ENCODE measurements around the gene ZSWIM6.
A peak's percentile ranks its signal among the peaks of the same experiment; 100 is the strongest.
"Not testable (repeated sequence)": the region's sequence is repeated elsewhere in the genome, so short reads cannot be mapped to it uniquely, and the experiment has no call there.

The ZSWIM6 gene

DNA sequence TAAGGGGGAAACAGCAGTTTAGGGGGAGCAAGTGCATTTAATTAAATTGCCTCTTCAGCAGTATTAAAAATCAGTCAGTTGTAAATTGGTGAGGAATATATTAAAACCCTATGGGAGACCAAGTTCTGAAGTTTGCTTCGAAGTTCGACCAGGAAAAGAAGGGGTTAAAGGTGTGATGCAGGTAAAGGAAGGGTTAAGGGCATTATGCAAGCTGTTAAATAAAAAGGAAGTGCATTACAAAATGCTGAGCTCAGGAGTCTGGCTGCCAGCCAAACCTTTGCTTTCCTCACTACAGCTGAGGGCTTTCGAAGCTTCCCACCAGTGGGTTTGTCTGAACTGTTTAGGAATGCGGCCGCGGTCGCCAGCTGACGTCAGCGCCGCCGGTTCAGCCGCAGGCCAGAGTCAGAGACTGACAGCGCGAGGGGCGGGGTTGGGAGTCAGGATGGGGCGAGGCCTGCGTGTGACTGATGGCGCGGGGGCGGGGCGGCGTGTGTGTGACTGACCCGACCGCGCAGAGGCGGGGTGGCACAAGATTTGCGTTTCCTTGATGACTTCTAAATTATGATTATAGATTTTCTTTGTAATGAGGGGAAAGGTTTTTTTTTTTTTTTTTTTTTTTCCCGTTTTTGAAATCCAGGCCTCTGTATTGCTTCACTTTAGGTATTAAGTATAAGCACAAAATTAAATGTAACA, 76.6 kb downstream of the ZSWIM6 start:
- DNase-seq: peak; percentile 81 to 93 (median 90)

DNA sequence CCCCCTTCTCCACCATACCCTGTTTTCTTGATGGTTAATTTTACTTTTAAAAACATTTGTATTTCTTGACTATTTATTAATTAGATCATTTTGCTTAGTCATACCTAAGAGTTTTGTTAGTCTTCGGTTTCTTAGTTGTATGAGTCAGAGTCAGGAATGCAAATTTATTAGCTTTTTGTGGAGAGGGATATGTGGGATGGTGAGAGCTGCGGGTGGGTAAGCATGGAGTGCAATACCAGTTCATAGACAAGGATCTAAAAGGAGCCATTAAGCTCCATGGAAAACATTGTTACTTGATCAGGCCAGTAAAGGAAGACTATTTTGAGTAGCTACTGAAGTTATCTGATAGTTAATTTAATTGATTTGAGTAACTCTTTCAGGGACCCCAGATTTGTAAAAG, 77.5 kb downstream of the ZSWIM6 start:
- DNase-seq: no peak

DNA sequence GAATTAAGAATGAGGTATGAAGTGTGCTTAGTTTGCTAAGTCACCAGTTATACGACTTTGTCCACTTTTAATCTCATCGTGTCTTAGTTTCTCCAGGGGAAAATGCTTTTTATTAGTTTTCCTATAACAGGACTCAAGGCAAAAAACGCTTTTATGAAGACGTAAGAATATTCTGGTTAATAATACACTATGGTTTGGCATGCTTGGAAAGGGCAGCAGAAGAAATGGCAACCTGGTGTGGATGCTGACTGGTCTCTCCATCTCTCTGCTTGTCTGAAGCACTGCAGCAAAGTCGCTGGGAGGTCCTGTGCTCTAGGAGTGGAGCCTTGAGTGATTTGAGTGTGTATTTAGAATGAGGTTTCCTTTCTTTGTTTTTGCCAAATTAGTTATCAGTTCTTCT, 78.8 kb downstream of the ZSWIM6 start:
- DNase-seq: no peak

GRCh38 chr5:61412361-61412760, 80.3 kb downstream of the ZSWIM6 start:
- no peak for DNase-seq

DNA sequence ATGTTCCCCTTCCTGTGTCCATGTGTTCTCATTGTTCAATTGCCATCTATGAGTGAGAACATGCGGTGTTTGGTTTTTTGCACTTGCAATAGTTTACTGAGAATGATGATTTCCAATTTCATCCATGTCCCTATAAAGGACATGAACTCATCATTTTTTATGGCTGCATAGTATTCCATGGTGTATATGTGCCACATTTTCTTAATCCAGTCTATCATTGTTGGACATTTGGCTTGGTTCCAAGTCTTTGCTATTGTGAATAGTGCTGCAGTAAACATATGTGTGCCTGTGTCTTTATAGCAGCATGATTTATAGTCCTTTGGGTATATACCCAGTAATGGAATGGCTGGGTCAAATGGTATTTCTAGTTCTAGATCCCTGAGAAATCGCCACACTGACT, 81.1 kb downstream of the ZSWIM6 start:
- not testable (repeated sequence) for DNase-seq

GRCh38 chr5:61414806-61415205, 82.7 kb downstream of the ZSWIM6 start:
- DNase-seq: no peak

- no peak for DNase-seq
Observed at GRCh38 chr5:61416010-61416409, 84.0 kb downstream of the ZSWIM6 start.

GRCh38 chr5:61416420-61416819, 84.4 kb downstream of the ZSWIM6 start:
- no peak for DNase-seq

GRCh38 chr5:61417340-61417739, 85.3 kb downstream of the ZSWIM6 start:
- no peak for DNase-seq

- no peak for DNase-seq
Observed at GRCh38 chr5:61417851-61418250, 85.8 kb downstream of the ZSWIM6 start.

DNA sequence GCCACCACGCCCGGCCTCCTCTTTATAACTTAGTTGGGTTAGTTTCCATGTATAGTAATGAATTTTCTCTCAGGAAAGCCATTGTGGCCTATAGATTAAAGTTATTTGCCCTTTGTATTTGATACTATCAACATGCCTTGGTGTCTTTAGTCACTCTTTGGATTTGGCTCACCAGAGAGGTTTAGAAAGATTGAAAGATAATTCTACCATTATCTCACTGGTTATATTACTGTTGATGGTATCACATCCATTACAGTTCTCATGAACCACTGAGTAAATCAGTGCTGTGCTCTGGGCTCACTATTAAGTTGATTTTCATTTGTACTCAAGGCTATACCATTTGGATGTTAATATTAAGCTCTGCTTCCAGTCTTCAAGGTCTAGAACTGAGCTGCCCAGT, 87.0 kb downstream of the ZSWIM6 start:
- no peak for DNase-seq

DNA sequence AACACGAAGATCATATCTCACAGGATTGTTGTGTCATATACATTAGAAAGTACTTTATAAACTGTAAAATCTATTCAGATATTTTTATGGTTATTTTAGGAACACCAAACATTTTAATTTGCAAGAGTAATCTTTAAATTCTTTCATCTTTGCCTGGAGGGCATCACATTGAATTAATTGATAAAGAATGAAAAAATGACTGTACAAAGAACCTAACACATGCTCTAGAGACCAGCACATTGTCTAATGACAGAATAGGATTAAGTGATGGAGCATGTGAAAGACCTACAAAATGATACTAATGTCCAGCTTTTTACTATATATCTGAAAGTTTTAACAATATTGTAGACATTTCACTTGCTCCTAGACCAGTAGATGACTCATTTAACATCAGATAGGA, 88.0 kb downstream of the ZSWIM6 start:
- DNase-seq: no peak

GRCh38 chr5:61421262-61421661, 89.2 kb downstream of the ZSWIM6 start:
- DNase-seq: not testable (repeated sequence)

- no peak for DNase-seq
Observed at GRCh38 chr5:61423487-61424145, 91.6 kb downstream of the ZSWIM6 start.

GRCh38 chr5:61425918-61426317, 93.9 kb downstream of the ZSWIM6 start:
- no peak for DNase-seq

GRCh38 chr5:61429906-61430305, 97.8 kb downstream of the ZSWIM6 start:
- DNase-seq: no peak

DNA sequence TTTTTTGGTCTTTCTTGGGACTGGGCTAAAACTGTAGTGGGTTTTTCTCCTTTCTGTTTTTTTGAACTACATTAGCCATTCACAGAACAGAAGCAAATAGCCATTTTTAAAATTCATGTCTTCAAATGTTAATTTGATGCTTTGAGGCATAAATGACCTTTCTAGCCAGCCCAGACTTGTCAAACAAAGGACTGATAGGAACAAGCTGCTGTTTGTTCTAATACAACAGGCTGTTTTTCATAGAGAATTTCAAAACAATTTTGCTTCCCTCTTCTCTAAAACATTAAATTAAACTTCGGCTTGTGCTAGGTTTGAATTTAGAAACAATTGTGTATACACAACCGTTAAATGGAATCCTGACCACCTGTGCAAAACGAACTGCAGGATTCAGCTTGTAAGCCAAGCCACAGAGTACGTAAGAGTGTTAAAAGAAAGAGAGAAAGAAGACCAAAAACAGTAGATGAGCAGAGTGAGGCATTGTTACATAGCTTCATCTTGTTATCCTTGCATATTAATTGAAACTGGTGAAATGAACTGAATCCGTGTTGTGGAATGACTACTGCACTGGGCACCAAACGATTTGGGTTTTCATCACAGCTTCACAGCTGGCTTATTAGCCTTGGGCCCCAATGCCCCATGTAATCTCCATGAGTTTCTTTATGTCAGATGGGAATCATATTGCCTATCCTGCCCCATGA, 100.0 kb downstream of the ZSWIM6 start:
- no peak for DNase-seq

GRCh38 chr5:61435368-61435767, 103.3 kb downstream of the ZSWIM6 start:
- no peak for DNase-seq

DNA sequence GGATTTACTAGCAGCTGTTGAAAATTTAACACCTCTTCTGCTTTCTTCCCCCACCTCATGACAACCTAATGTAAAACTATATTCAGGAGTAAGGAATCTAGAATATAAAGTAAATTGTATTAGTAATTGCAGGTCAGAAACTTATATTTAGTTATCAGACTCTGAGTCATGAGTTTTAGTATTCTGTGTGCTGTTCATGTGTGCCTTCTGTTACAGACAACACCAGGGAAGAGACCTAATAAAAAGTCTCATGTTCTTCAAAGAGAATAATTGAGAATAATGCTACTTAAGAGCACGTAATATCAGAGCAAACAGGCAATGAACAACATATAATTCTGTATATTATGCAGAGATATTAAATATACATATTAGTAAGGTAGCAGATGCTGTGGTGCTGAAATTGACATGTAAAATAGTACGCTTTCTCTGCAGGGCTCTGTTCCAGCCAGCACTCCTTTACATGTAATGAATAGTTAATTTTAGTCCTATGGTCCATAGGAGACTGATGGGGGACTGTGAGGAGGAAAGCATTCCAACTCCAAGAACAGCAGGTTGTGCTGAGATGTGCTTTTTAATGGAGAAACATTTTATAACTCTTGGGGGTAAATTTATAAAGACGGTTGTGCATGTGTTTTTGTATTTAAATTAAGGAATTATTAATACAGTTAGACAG, 106.4 kb downstream of the ZSWIM6 start:
- DNase-seq: no peak

DNA sequence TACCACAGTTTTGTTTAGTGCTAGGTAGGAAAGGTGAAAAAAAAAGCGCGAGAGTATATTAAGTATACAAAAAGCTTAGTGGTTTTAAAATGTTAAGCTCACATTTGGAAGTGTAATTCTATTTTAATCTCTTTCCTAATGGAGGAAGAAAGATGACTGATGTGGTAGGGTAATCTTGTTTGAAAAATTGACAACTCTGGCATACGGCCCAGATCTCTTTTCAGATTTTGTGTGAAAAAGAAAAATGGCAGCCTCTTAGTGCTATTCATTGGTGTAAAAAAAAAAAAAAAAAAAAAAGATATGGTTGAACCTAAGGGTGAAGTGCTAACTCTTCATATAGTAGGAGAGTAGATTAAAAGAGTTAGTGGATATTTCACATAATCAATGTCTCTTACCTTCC, 108.0 kb downstream of the ZSWIM6 start:
- no peak for DNase-seq

GRCh38 chr5:61440596-61440995, 108.5 kb downstream of the ZSWIM6 start:
- no peak for DNase-seq

DNA sequence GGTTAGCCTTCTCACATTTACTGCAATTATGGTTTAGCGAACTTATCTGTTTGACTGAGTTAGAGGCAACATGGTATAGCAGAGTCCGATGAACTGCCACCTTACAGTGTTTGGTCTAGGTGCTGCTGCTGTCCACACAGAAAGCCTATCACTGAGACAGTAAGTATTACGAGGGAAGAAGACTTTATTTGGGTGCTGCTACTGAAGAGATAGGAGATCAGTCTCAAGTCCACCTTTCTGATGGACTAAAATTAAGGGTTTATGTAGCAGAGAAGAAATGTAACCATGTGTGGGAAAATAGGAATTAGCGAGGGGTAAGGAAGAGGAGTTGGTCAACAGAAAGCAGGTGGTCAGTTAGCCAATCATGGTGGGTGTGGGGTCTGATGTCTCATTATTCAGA, 109.7 kb downstream of the ZSWIM6 start:
- DNase-seq: no peak

DNA sequence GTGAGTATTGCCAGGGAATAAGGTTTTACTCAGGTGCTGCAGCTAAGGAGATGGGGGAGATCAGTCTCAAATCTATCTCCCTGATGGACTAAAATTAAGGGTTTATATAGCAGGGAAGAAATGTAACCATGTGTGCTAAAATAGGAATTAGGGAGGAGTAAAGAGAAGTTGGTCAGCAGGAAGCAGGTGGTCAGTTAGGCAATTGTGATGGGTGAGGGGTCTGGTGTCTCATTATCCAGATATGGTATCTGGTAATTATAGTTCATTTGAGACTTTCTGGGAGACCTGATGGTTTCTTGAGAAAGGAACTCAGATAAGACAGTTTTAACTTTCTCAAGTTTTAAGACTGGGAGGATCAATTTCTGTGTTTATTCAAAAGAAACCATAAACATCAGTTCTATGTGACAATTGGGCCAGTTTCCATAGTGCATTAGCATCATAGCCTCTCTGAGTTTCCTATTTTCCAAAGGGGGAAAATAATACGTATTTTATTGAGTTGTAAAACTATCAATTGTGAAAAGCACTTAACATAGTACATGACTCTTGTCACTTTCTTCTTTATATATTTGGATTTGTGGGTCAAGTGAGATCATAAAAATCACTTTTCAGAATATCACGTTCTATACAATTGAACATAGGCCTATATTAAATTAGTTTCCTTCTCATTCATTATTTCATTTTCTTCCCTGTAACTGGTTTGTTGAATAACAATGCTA, 115.9 kb downstream of the ZSWIM6 start:
- no peak for DNase-seq
